K562 (cell line): Measurements from ENCODE around the gene MSTN. TPM values are rescaled to one million over a fixed set of nuclear protein-coding genes. Genes with fewer than 3 reads are reported as not detected.

Source experiments
- RAD21 ChIP-seq, 2 experiments: fragments of 250-450 bp in 1 of 2; fragments of 450-650 bp in 1 of 2; sonication (Bioruptor Pico) in 1 of 2; formaldehyde crosslinking in 1 of 2; IDR thresholded peaks in 1 of 2; conservative IDR thresholded peaks in 1 of 2; 2 replicates each; pipeline versions ENCODE4 v1.4.0 to v1.8.0; 2020 to 2022; ENCODE audit warnings: mild to moderate bottlenecking in 2 of 2, moderate library complexity in 1 of 2
- REST ChIP-seq, 2 experiments: fragments of 450-650 bp; formaldehyde crosslinking in 1 of 2; IDR thresholded peaks; 2 replicates each; pipeline versions ENCODE4 v1.4.0 to v1.6.1; 2014 to 2020; ENCODE audit warnings: mild to moderate bottlenecking in 2 of 2, borderline replicate concordance in 1 of 2, low read depth in 1 of 2
- polyA plus RNA-seq, 8 experiments: library from polyadenylated mRNA; depleted of rRNA in 4 of 8; stranded (reverse) in 5 of 8; unstranded in 3 of 8; fragments of >200 nt; fragmentation: Nextera tagmentation in 2 of 8; fragmentation: Illumina TruSeq in 1 of 8; extraction: Ambion mirVana in 2 of 8; extraction: Trizol in 1 of 8; gene quantifications; 2 replicates each; pipeline versions ENCODE4 v1.2.1 to v1.2.3, GENCODE V29; 2011 to 2014; ENCODE audit warnings: inconsistent platforms in 1 of 8, missing spikeins in 1 of 8
- total RNA-seq, 7 experiments: library from RNA; depleted of rRNA in 6 of 7; stranded (reverse); fragments of >200 nt in 6 of 7; fragmentation: Illumina TruSeq in 2 of 7; extraction: Trizol in 2 of 7; gene quantifications; 2 replicates each; pipeline versions ENCODE4 v1.2.1 to v1.2.3, GENCODE V29; 2011 to 2021; ENCODE audit warnings: low replicate concordance in 1 of 7

The MSTN gene
- total and polyA plus RNA-seq, 9 of the 15 experiments (the other 6 are each of a cell fraction or from before 2014, with no cell fraction given): not detected

- peak; percentile 65 for TF ChIP-seq REST (IDR thresholded peaks at IDR 0.05; ENCODE audit: borderline replicate concordance)
- no peak for TF ChIP-seq REST (CRISPR knock-in tag; IDR thresholded peaks at IDR 0.05; ENCODE audit: low read depth)
- peak; percentile 31 to 50 for TF ChIP-seq RAD21 (CRISPR knock-in tag; conservative IDR thresholded peaks at IDR 0.05 in 1 of 2, IDR thresholded peaks at IDR 0.05 in 1 of 2)
Measured at GRCh38 chr2:190023860-190024259, 38.7 kb downstream of the MSTN start (continued).
